ENCODE measurements around the gene SKA3. TPM values are rescaled to one million over a fixed set of nuclear protein-coding genes. Genes with fewer than 3 reads are reported as not detected.
A peak's percentile ranks its signal among the peaks of the same experiment; 100 is the strongest.
"Not testable (repeated sequence)": the region's sequence is repeated elsewhere in the genome, so short reads cannot be mapped to it uniquely, and the experiment has no call there.

Gene SKA3
- total RNA-seq, 4 donors from 2014 or later, result 0.49 to 20.9 TPM; not detected in 2

DNA sequence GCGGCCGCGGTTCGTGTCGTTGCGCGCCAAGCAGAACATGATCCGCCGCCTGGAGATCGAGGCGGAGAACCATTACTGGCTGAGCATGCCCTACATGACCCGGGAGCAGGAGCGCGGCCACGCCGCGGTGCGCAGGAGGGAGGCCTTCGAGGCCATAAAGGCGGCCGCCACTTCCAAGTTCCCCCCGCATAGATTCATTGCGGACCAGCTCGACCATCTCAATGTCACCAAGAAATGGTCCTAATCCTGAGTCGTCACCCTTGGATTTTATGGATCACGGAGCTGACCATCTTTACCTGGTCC is 581 bp upstream of the SKA3 start:
- intact Hi-C loops (cut with DNase I; ENCODE audit: low total_unique reads), result no loop called here
- H3K4me3 ChIP-seq, result peak overlapping the region; percentile 68 to 78
- no peak for TF ChIP-seq POLR2A (IDR thresholded peaks at IDR 0.05)
- TF ChIP-seq, protein P1, sequence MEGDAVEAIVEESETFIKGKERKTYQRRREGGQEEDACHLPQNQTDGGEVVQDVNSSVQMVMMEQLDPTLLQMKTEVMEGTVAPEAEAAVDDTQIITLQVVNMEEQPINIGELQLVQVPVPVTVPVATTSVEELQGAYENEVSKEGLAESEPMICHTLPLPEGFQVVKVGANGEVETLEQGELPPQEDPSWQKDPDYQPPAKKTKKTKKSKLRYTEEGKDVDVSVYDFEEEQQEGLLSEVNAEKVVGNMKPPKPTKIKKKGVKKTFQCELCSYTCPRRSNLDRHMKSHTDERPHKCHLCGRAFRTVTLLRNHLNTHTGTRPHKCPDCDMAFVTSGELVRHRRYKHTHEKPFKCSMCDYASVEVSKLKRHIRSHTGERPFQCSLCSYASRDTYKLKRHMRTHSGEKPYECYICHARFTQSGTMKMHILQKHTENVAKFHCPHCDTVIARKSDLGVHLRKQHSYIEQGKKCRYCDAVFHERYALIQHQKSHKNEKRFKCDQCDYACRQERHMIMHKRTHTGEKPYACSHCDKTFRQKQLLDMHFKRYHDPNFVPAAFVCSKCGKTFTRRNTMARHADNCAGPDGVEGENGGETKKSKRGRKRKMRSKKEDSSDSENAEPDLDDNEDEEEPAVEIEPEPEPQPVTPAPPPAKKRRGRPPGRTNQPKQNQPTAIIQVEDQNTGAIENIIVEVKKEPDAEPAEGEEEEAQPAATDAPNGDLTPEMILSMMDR (IDR thresholded peaks at IDR 0.05), result no peak

DNA sequence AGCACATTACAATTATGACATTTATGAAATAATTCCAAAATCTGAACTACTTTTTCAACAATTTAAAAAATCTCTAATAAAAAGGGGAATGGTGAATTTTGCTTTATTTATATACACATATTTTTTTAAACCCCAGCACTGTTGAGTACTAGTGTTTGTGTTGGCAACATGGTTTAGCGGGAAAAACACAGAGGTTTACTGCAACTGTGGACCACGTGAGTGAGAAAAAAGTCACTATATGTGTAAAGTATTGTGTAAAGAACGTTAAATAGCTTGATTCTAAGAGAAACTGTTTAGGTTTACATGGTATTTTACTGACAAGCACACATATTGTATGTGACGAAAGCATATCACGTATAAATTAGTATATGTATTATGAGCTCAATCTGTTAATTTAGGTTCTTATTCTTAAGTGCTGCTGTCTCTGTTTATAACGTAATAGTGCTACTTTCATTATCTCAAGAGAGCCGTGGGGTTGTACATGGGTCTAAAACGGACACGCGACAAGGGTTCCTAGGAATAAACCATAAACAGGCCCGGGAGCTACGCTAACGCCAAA is 617 bp downstream of the SKA3 start:
- H3K4me1 ChIP-seq, result peaks cover 0 to 7% of the 10 kb centered on the region in 2 donors
- TF ChIP-seq POLR2A (IDR thresholded peaks at IDR 0.05), result no peak
- TF ChIP-seq, protein P1 (IDR thresholded peaks at IDR 0.05), result no peak
- intact Hi-C loops (cut with DNase I; ENCODE audit: low total_unique reads), result no loop called here
- H3K27me3 ChIP-seq, result no peaks in the 10 kb centered on the region
- no peaks in the 10 kb centered on the region for H3K36me3 ChIP-seq
- no peaks in the 10 kb centered on the region for H3K9me3 ChIP-seq
- H3K27ac ChIP-seq, result peak overlapping the region; percentile 90 to 94
- no peak for DNase-seq
- H3K4me3 ChIP-seq, result peak overlapping the region; percentile 68 to 78

More for the DNA sequence above, 581 bp upstream of the SKA3 start:
- no peaks in the 10 kb centered on the region for H3K36me3 ChIP-seq
- no peak for DNase-seq
- H3K9me3 ChIP-seq, result no peaks in the 10 kb centered on the region
- no peaks in the 10 kb centered on the region for H3K27me3 ChIP-seq
- peak overlapping the region; percentile 90 to 94 for H3K27ac ChIP-seq
- H3K4me1 ChIP-seq, result peaks cover 0 to 7% of the 10 kb centered on the region in 2 donors

DNA sequence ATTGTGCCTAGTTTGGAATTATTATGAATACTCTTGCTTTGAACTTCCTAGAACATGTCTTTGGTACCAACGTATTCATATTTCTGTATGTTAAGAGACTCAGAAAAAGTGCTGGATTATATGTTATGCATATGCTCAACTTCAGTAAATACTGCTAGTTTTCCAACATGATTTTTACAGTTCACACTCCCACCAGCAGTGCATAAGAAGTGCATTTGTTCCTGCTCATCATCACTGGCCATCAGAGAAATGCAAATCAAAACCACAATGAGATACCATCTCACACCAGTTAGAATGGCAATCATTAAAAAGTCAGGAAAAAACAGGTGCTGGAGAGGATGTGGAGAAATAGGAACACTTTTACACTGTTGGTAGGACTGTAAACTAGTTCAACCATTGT is 2.6 kb downstream of the SKA3 start:
- H3K27ac ChIP-seq; H3K4me3 ChIP-seq; intact Hi-C loops (cut with DNase I; ENCODE audit: low total_unique reads); H3K4me1 ChIP-seq; DNase-seq; H3K36me3 ChIP-seq; H3K9me3 ChIP-seq; H3K27me3 ChIP-seq: not testable (repeated sequence)

DNA sequence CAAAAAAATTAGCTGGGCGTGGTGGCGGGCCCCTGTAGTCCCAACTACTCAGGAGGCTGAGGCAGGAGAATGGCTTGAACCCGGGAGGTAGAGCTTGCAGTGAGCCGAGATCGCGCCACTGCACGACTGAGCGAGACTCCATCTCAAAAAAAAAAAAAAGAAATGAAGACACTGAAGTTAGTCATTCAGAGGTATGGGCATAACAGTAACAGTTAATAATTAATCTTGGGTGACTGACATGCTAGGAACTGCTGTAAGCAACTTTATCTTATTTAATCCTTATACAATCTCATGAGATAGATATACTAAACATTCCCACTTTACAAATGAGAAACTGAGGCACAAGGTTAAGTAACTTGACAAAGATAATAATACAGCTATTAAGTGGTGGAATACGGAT is 4.9 kb downstream of the SKA3 start:
- TF ChIP-seq, protein P1 (IDR thresholded peaks at IDR 0.05), result no peak
- TF ChIP-seq POLR2A (IDR thresholded peaks at IDR 0.05), result no peak
- DNase-seq, result no peak
- Histone ChIP-seq H3K27ac (no peak overlapping the region), H3K36me3 (no peaks in the 10 kb centered on the region), H3K4me1 (no peaks in the 10 kb centered on the region), H3K4me3 (no peak overlapping the region), H3K27me3 (no peaks in the 10 kb centered on the region), H3K9me3 (no peaks in the 10 kb centered on the region)
- intact Hi-C loops (cut with DNase I; ENCODE audit: low total_unique reads), result no loop called here

DNA sequence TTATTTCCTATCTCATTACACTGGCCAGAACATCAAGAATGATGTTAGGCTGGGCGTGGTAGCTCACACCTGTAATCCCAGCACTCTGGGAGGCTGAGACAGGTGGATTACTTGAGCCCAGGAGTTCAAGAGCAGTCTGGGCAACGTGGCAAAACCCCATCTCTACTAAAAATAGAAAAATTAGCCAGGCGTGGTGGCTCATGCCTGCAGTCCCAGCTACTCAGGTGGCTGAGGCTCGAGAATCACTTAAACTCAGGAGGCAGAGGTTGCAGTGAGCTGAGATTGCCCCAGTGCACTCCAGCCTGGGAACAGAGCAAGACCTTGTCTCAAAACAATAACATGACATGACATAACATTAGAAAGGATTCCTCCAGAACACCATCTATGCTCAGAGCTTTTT is 10.7 kb downstream of the SKA3 start:
- H3K4me3 ChIP-seq; intact Hi-C loops (cut with DNase I; ENCODE audit: low total_unique reads); H3K27ac ChIP-seq; H3K9me3 ChIP-seq; H3K4me1 ChIP-seq; DNase-seq; H3K36me3 ChIP-seq; H3K27me3 ChIP-seq: not testable (repeated sequence)

DNA sequence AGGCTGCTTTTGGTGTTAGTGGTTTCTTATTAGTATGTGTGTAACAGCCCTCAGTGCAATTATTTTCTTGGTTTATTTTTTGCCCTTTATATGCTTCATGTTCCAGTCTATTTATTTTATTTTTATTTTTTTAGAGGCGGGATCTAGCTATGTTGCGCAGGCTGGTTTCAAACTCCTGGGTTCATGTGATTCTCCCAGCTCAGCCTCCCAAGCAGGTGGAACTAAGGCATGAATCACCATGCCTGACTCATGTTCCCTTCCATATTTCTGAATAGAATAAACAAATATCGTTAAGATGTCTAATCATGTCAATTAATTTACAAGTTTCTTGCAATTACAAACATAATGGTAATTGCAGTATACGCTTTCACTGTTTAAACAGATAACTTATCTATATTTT is 11.7 kb downstream of the SKA3 start:
- H3K4me1 ChIP-seq, result no peaks in the 10 kb centered on the region
- H3K9me3 ChIP-seq, result no peaks in the 10 kb centered on the region
- no peak overlapping the region for H3K27ac ChIP-seq
- intact Hi-C loops (cut with DNase I; ENCODE audit: low total_unique reads), result no loop called here
- TF ChIP-seq POLR2A (IDR thresholded peaks at IDR 0.05), result no peak
- TF ChIP-seq, protein P1 (IDR thresholded peaks at IDR 0.05), result no peak
- H3K27me3 ChIP-seq, result no peaks in the 10 kb centered on the region
- DNase-seq, result no peak
- H3K4me3 ChIP-seq, result no peak overlapping the region
- H3K36me3 ChIP-seq, result no peaks in the 10 kb centered on the region

All from uterus (tissue), 4 donors.